ENCODE measurements around the gene NEK10.

The NEK10 gene

DNA sequence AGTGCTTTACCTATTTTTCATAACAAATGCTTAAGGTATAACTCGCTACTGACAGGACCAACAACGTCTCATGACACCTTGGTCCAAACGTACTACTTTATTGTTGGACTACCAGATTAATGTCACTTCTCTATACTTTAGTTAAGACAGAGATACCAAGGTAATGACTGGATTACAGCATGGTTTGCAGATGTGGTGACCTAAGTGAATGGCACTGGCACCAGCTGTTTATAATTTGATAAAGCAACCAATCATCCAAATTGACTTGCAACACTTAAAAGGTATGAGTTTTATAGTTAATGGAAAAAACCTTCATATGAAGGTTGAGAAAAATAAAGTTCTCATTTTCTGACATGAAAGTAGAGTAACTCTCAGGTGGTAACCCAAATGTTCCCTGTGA, 209.0 kb downstream of the NEK10 start:
- no peak for DNase-seq

GRCh38 chr3:27147215-27147614, 222.0 kb downstream of the NEK10 start:
- no peak for DNase-seq

DNA sequence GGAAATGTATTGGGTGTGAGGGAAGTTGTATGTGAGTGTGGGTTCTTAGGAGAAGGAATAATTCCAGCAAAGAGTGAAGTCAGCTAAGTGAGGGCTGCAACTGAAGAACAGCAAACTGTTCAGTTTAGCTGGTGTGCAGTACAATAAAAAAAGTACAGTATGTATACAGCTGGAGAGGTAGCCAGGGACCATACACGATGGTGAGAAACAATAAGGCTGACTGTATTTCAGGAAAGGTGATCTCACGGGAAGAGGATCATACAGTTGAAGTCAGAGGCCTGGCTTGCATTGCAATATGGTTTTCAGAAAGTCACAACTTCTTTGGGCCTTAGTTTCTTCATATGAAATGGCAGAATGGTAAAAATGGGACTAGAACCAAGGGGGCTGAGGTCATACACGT, 222.4 kb downstream of the NEK10 start:
- DNase-seq = no peak

DNA sequence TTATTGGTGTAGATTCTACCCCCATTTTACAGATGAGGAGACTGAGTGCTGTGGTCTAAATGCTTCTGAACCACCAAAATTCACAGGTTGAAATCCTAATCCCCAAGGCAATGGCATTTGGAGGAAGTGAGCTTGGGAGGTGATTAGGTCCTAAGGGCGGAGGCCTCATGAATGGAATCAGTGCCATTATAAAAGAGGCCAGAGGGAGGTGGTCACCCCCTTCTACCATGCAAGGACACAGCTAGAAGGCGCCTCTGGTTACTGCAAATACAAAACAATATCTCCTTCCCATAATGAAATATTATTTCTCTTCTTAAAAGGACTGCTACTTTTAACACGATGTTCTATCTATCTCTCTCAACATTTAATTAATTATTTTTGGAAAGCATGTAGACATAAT, 223.5 kb downstream of the NEK10 start:
- no peak for DNase-seq

DNA sequence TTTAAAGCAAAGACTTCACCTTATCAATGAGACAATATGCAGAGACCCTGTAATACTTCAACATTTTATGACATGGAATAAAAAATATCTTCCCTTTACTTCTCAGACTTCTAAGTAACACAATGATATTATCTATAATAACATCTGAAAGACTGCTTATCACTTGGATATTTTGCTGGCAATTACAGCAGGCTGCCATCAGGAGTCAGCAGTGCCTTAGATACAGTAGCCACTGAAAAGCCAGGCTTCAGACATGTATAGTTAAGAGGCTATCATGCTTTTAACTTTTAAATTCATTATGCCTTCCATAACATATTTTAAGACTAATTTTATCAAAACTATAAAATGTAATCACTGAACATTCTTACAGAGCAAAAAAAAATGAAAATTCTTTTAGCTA, 227.5 kb downstream of the NEK10 start:
- DNase-seq = no peak

- DNase-seq = no peak
Observed at GRCh38 chr3:27138562-27138961, 230.6 kb downstream of the NEK10 start.

DNA sequence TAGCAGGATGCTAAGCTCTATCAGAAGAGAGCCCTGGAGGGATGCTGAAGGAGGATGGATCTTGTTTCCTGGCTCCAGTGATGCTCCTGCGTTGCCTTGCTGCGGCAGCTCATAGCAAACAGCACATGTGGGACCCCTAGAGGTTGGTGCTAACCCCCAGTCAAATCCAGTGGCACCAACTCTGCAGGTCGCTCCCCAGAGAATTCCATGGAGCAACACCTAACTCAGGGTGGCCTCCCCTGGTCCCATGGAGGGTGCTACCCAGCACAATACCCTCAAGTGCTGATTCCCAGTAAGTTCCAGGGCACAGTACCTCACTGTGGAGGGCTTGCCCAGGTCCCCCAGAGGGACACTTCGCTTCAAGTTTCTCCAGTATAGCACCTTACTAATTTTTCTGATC, 231.2 kb downstream of the NEK10 start:
- DNase-seq = no peak

- peak; percentile 75 for DNase-seq
Observed at GRCh38 chr3:27134171-27134796, 234.9 kb downstream of the NEK10 start.

DNA sequence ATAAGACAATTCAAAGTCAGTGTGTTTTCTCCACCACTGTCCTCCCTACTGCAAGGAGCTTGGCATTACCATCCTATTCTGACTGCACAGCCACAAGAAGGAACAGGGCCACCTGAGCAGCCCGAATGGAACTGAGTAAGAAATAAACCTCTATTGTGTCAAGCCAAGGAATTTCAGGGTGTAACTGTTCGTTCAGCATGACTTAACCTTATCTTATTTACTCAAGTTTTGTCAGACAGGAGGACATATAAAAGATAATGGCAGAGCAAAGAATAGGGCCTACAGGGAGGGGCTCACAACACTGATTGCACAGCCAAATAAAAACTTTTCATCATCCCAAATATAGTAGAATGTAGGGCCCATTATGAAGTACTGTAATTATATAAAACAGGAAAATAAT, 236.1 kb downstream of the NEK10 start:
- DNase-seq = no peak

GRCh38 chr3:27130796-27131195, 238.4 kb downstream of the NEK10 start:
- no peak for DNase-seq

DNA sequence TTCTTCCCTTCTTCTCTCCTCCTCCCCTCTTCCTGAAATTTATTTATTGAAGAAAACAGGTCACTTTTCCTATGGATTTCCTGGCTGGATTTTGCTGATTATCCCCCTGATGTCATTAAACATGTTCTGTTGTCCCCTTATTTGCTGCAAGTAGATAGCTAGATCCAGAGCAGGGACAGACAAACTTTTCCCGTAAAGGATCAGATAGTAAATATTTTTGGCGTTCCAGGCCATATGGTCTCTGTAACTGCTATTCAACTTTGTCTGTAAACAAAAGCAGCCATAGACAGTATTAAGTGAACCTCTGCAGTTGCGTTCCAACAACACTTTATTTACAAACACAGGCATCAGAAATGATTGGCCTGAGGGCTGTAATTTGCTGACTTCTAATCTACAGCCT, 241.3 kb downstream of the NEK10 start:
- DNase-seq = no peak

- DNase-seq = no peak
Observed at GRCh38 chr3:27127195-27127594, 242.0 kb downstream of the NEK10 start.

DNA sequence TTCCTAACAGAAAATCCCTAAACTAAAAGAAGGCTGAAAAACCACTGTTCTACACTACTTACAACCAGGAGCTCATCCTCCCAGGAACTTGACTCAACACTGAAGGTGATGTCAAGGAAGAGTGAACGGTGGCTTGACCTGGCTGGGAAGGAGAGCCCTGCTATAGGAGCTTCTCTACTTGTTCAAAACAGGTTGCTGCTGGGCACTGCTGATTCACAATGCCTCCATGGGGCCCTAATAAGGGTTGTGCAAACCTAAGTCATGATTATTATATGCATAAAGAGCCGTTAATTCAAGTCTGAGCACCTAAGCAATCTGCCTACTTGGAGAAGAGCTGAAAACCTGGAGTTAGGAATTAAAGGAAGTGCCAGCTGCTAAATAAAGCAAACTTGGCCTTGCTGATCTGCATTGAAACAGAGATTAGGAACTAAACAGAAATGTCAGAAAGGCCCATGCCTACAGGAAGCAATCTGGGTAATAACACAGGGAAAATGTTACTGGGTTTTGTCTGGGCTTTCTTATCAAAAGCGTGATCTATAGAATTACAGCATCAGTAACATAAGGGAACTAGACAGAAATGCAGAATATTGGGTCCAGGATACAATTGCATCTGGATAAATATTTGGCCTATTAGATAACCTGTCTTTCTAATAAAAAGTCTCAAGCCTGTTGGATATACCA, 243.2 kb downstream of the NEK10 start:
- no peak for DNase-seq

DNA sequence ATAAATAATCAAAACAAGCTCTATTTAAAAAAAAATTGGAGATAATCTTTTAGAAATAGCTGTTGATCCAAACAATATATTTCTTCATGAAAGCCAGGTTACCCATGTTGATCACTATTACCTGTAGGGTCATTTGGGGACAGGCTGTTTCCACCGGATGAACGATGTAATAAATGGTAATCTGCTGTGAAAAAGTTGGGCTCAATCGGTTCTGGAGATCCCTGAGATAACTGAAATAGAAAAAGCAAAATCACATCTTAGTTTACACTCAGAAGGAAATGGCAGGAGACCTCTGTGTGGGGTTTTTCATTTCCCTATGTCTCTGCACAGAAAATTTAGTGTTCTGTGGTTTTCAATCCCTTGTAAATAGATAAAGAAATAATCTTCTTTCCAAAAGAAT, 249.5 kb downstream of the NEK10 start:
- no peak for DNase-seq

GRCh38 chr3:27115352-27115751, 253.8 kb downstream of the NEK10 start:
- no peak for DNase-seq

DNA sequence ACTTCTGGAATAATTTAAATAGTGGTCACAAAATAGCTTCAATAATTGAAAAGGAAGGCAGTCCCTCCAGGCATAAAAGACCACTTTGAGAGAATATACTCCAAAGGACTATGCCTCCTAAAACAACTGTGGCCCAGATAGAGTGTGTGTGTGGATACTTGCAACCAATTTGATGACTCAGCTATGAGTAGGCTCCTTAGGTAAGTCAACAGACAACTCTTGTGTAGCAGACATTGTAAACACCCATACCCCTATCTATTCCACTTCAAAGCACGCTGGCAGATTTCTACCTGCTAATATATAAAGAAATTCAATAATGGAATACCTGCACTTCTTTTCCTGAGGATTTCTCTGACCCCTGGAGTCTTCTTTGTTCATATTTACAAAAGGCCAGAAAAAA, 254.5 kb downstream of the NEK10 start:
- no peak for DNase-seq

GRCh38 chr3:27114129-27114528, 255.1 kb downstream of the NEK10 start:
- no peak for DNase-seq

DNA sequence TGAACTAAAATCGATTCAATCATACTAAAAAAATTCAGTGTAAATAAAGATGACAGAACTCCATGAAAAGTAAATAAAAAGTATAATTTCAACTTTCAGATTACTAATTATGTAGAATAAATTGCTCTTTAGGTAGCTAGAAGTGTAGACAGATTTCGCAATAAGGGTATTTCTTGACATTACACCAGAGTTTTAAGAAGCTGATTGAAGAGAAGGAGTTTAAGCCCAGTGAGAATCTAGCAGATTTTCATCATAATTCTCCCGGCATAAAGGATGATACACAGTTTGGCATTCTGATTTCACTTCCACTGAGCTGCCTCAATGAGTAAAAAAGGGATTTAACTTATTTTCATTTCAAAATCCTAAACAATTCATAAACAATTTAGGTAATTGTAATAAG, 259.2 kb downstream of the NEK10 start:
- DNase-seq = no peak

- no peak for DNase-seq
Observed at GRCh38 chr3:27108322-27108721, 260.9 kb downstream of the NEK10 start.

DNA sequence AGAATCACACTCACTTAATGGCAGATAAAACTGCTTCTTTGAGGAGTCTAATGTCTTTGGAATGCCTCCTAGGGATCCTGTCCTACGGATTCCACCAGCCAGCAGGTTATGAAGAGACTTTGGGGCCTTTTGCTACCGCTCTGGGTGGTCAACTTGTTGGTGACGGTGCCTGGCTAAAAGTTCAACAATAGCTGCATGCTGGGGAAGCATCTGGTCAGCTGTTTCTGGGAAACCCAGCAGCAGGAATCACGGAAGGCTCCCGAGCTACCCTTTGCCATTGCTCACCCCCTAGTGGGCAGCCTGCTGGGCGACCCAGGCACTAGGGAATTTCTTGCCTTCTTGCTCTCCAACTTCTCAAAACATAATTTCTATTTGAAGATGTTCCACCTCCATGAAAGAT, 263.3 kb downstream of the NEK10 start:
- DNase-seq = peak; percentile 6

DNA sequence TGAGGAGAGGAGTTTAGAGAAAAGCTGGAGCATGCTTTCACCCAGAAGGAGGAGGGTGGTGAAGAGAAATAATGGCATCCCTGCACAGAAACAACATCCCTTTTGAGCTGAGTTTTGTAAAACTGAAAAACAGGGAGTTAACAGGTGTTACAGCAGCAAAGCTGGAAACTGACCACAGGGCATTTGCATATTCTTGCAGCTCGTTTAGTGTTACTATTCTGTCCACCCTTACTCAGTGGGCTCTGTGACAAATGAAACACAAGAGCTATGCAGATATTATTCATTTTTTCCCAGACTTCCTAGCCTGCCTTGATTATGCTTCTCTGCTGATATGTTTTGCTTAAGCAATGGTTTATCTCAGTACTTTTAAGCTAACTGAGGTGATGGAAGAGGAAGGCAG, 272.0 kb downstream of the NEK10 start:
- DNase-seq = no peak

DNA sequence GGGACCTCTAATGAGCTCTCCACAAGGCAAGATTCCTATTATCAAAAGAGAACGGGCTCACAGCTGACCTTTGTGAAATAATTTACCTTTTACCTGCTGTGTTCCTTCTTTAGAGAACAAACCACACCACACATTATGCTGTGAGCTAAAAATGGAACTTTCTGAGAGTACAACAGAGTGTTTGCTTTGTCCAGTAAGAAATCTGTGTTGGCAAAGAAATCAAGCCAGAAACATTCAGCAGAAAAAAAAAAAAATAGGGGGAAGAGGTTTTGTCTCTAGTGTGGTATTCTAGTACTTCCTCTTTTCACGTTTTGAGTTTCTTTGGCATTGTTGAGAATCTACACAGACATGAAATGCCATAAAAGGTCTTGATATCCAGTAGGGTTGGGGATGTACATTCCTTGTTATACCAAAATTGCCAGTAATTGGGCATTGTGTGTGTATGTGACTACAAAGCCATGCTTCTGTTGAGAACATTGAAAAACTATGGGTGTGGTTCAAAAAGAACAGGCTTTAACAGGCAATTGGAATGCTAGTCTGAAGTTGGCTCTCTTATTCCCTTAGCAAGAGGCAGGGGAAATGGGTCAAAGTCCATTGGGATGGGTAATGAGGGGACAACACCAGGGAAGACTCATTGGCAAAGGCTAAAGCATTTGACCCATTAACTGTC, 273.5 kb downstream of the NEK10 start:
- DNase-seq = no peak

DNA sequence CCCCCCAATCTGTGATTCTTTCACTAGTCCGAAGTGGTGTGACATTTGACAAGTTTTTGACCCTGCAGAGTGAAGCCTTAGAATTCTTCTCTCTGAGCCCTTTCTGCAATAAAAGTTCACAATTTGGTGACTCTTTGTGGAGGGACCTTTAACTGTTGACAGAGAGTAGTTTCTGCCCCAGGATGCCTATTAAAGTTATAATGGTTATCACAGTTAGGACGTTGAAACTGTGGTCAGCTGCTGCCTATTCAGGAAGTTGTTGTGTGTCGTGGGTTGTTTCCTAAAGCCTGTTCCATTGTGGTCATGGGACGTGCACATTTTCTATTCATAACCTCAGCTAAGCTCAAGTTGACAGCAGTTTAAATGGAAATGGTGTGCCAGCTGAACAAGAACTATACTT, 274.5 kb downstream of the NEK10 start:
- DNase-seq = no peak

DNA sequence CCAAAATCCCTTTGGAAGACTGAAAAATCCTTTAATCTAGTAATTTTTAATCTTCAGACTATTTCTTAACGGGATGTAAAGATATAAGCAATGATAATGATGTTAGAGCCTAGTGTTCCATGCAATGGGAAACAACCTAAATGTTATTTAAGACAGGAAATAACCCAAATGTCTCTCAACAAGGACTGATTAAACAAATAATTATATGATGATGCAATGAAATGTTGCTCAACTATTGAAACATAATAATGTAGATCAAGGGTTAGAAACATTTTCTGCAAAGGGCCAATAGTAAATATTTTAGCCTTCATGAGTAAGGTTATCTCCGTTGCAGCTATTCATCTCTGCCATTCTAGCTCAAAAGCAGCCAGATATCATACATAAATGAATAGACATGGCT, 275.4 kb downstream of the NEK10 start:
- no peak for DNase-seq
